IMR-90 (cell line): ENCODE results near the gene SH3RF3.

Experiments
- BHLHE40 ChIP-seq: fragments of 150-350 bp; IDR thresholded peaks from 2 replicates; pipeline ENCODE4 v1.6.1; 2016; ENCODE audit warnings: mild to moderate bottlenecking, low read depth, low read length
- CEBPB ChIP-seq: IDR thresholded peaks from 2 replicates; pipeline ENCODE4 v1.6.1; 2012; ENCODE audit warnings: low read depth, low read length, improper control_type of control experiment
- CHD1 ChIP-seq: IDR thresholded peaks from 2 replicates; pipeline ENCODE4 v1.6.1; 2012; ENCODE audit warnings: low read depth, low read length, improper control_type of control experiment
- CTCF ChIP-seq: conservative IDR thresholded peaks from 2 replicates; pipeline ENCODE4 v1.5.1; 2012; ENCODE audit warnings: mild to moderate bottlenecking, low read depth, low read length, improper control_type of control experiment
- FOS ChIP-seq: fragments of 150-350 bp; IDR thresholded peaks from 2 replicates; pipeline ENCODE4 v1.6.1; 2016; ENCODE audit warnings: low read depth, low read length
- MAFK ChIP-seq: IDR thresholded peaks from 2 replicates; pipeline ENCODE4 v1.6.1; 2012; ENCODE audit warnings: low read depth, low read length, improper control_type of control experiment
- MXI1 ChIP-seq: IDR thresholded peaks from 2 replicates; pipeline ENCODE4 v1.6.1; 2012; ENCODE audit warnings: low read depth, mild to moderate bottlenecking, low read length, moderate library complexity, borderline replicate concordance
- NFE2L2 ChIP-seq: fragments of 150-350 bp; IDR thresholded peaks from 2 replicates; pipeline ENCODE4 v1.6.1; 2016; ENCODE audit warnings: low read depth, mild to moderate bottlenecking, low read length
- POLR2A ChIP-seq: IDR thresholded peaks from 2 replicates; pipeline ENCODE4 v1.6.1; 2012; ENCODE audit warnings: mild to moderate bottlenecking, low read depth, low read length
- RAD21 ChIP-seq: IDR thresholded peaks from 2 replicates; pipeline ENCODE4 v1.6.1; 2012; ENCODE audit warnings: low read length, improper control_type of control experiment
- RFX5 ChIP-seq: IDR thresholded peaks from 2 replicates; pipeline ENCODE4 v1.8.0; 2012; ENCODE audit warnings: low read depth, mild to moderate bottlenecking, low read length, moderate library complexity
- SMC3 ChIP-seq: fragments of 150-350 bp; IDR thresholded peaks from 2 replicates; pipeline ENCODE4 v1.6.1; 2016; ENCODE audit warnings: low read depth, mild to moderate bottlenecking, antibody characterized with exemption, low read length, moderate library complexity
- TF ChIP-seq, protein P1 (sequence below): fragments of 150-350 bp; IDR thresholded peaks from 2 replicates; pipeline ENCODE4 v1.6.1; 2017; ENCODE audit warnings: mild to moderate bottlenecking, antibody characterized with exemption, low read length, low read depth

DNA sequence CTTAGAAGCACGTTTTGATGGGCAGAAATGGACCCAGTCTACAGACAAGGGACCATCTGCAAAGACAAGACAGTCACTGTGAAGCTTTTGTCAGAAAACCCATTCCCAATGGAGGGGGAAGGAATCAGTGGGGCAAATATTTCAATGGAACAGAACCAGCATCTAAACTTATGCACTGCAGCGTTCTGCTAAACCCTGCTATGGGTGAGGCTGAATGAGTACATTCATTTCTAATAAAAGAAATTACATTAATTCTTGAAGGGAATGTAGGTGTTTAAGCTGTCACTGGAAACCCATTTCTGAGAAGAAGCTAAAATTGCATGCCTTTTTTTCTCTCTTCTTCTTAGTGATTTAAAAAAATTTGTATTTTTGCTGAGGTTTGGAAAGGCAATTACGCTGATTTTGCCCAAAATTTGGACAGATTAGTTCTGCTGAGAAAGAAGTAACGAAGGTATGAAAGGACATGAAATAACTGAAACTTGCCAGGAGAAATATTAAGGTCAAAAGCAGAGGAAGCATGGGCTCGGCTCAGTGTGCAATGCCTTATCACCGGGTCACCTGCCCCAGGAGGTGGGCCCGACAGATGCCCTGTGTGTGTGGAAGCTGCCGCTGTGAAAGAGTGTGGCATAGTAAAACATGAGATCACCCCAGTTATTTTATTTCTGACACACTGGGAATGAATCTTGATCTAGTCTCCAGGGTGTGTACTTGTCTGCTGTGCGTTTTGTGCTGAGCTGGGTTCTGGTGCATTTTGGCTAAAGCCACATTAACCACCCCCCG lies 24.2 kb downstream of the SH3RF3 start:
- TF ChIP-seq SMC3, result no peak
- TF ChIP-seq FOS, result no peak
- no peak for TF ChIP-seq MXI1
- TF ChIP-seq POLR2A, result no peak
- no peak for TF ChIP-seq MAFK
- TF ChIP-seq CTCF, result no peak
- TF ChIP-seq RAD21, result no peak
- no peak for TF ChIP-seq CEBPB
- TF ChIP-seq BHLHE40, result no peak
- no peak for TF ChIP-seq RFX5
- no peak for TF ChIP-seq CHD1
- TF ChIP-seq, protein P1, sequence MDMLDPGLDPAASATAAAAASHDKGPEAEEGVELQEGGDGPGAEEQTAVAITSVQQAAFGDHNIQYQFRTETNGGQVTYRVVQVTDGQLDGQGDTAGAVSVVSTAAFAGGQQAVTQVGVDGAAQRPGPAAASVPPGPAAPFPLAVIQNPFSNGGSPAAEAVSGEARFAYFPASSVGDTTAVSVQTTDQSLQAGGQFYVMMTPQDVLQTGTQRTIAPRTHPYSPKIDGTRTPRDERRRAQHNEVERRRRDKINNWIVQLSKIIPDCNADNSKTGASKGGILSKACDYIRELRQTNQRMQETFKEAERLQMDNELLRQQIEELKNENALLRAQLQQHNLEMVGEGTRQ, result no peak
- no peak for TF ChIP-seq NFE2L2
